Effector CD8-positive, alpha-beta T cell (primary cell): Measurements from ENCODE around the gene MAD2L1BP.

ENCODE experiments used
- DNase-seq: peaks from one replicate; lab custom pipeline; 2025; lab: John Stamatoyannopoulos, UW

MAD2L1BP gene

GRCh38 chr6:43682724-43683429, 47.2 kb downstream of the MAD2L1BP start:
- DNase-seq, result no peak

GRCh38 chr6:43683708-43684455, 48.2 kb downstream of the MAD2L1BP start:
- no peak for DNase-seq

DNA sequence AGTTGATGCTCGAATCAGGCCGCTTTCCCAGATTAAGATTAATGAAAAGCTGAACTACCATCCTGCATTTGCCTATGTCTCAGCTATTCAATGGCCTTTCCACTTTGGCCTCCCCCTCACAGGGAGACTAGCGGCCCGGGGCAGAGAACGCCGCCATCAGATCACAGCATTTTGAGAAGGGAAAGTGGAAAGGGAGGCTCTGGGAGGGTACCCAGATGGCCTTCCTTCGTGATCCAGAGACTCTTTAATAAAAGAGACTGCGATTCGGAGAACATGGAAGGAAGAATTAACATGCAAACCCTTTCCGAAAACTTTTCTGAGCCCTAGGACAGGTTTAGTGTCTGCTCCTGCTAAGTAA, 51.4 kb downstream of the MAD2L1BP start:
- no peak for DNase-seq

DNA sequence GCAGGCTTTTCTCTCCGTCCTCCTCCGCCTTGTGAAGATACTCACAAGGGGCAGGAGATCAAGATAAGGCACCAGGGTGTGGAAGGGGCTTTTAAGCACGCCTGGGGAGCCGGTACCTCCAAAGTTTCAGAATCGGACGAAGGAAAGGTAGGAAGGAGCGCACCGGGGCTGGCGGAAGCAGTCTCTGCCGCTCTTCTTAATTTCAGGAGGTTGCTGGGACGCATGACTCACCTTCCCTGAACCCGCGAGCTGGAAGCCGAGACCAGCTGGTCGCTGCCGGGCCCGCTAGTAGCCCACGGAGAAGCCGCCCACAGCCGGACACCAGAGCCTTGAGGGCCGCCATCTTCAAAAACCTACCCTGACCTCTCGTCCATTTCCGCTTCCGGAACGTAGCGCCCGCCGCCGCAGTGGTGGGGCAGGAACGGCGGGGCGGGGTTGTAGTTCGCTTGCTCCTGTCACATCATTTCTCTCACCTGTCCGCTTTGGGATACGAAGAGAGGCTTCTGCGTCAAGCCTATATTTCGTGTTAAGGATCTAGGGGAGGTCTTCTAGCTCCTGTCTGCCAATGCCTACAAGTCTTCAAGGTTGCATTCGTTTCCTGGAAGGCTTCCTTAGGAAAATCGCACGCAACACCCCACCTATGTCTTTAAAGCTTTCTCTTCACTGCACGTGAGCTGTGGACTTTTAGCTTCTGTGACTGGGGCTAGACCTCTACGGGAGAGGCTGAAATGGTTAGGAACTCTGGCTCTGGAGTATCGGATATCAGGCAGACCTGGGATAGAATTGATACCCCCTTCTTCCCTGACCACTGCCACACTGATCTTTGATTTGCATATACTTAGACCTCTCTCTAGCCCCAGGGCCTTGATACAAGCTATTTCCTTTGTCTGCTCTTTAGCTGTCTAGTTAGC, 52.1 kb downstream of the MAD2L1BP start, which contains the start of gene MRPS18A:
TSS of gene MRPS18A (minus strand) at position 355 of the 911 bp plus-strand sequence. CDS start at position 343, 12 bp downstream.
- DNase-seq, result peak; percentile 63

DNA sequence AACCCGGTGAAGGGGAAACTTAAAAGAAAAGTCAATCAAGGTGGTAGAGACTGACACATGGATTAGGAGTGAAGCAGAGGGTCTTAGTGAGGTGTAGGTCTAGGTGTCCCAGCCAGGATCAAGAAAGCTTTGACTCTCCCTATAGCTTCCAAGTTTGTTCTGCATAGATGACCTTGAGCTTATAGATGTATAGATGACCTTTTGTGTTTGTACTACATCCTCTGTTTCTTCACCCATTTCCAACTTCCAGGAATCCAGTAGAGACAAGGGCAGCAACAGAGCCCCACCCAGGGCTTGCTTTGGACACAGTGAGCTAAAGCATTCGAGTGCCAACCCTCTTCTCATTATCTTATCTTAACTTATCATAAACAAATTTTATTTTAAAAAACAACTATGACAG, 53.8 kb downstream of the MAD2L1BP start:
- no peak for DNase-seq
